Activated naive CD8-positive, alpha-beta T cell (primary cell): ENCODE measurements around the gene SLC16A5.
A peak's percentile ranks its signal among the peaks of the same experiment; 100 is the strongest.

Experiments
- H3K27ac Mint-ChIP-seq: one replicate; pipeline ENCODE4 v1.8.0; 2021; ENCODE audit warnings: mixed read lengths
- H3K27me3 Mint-ChIP-seq: one replicate; pipeline ENCODE4 v1.8.0; 2021; ENCODE audit warnings: mixed read lengths
- H3K36me3 Mint-ChIP-seq: one replicate; pipeline ENCODE4 v1.8.0; 2021; ENCODE audit warnings: mixed read lengths
- H3K4me1 Mint-ChIP-seq: one replicate; pipeline ENCODE4 v1.8.0; 2021; ENCODE audit warnings: low read depth, mixed read lengths
- H3K4me3 Mint-ChIP-seq: one replicate; pipeline ENCODE4 v1.8.0; 2021; ENCODE audit warnings: mild to moderate bottlenecking, mixed read lengths
- H3K9me3 Mint-ChIP-seq: one replicate; pipeline ENCODE4 v1.8.0; 2021; ENCODE audit warnings: low read depth, mixed read lengths

Gene SLC16A5

DNA sequence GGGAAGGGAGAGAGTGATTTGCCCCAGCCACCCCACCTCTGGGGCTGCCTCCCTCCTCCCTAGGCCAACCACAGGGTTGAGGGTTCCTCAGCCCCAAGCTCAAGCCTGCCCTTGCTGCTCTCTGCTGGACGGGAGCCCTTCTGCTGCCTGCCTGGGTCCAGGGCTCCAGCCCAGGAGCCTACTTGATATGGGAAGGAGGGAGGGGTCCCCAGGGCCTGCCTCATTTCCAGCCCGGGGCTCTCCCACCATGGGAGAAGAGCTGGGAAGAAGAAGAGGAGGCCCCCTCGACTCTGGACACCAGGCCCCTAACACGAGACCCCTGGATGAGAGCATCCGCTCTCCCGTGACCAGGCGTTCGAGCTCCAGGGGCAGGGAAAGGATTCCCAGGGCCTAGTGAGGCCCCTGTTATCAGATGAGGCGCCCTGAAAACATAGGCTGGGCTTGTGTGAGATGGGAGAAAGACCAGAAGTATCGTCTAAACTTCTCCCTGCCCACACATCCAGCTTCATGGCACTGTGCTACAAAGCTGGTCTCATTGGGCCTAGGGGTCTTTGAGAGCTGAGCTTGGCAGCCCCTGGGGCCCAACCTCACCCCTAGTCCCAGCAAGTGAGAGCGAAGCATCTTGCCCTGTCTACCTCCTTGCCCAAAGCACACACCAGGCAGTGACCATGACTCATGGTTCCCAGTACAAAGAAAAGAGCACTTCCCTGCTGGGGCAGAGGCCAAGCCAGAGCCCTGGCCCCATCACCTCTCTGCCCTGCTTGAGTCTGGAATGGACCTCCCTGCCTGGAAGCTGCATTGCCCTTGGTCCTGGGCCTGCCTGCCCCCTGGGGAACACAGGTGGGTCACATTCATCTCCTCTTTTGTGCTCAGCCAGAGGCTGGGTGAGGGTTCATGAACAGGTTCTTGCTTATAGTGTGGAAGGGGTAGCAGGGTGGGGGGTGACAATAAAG is 987 bp downstream of the SLC16A5 start:
- no peaks in the 10 kb centered on the region for H3K27me3 Mint-ChIP-seq
- peak overlapping the region; percentile 68 for H3K4me3 Mint-ChIP-seq
- H3K4me1 Mint-ChIP-seq = peaks cover 41% of the 10 kb centered on the region
- no peaks in the 10 kb centered on the region for H3K9me3 Mint-ChIP-seq
- H3K36me3 Mint-ChIP-seq = no peaks in the 10 kb centered on the region
- no peak overlapping the region for H3K27ac Mint-ChIP-seq

DNA sequence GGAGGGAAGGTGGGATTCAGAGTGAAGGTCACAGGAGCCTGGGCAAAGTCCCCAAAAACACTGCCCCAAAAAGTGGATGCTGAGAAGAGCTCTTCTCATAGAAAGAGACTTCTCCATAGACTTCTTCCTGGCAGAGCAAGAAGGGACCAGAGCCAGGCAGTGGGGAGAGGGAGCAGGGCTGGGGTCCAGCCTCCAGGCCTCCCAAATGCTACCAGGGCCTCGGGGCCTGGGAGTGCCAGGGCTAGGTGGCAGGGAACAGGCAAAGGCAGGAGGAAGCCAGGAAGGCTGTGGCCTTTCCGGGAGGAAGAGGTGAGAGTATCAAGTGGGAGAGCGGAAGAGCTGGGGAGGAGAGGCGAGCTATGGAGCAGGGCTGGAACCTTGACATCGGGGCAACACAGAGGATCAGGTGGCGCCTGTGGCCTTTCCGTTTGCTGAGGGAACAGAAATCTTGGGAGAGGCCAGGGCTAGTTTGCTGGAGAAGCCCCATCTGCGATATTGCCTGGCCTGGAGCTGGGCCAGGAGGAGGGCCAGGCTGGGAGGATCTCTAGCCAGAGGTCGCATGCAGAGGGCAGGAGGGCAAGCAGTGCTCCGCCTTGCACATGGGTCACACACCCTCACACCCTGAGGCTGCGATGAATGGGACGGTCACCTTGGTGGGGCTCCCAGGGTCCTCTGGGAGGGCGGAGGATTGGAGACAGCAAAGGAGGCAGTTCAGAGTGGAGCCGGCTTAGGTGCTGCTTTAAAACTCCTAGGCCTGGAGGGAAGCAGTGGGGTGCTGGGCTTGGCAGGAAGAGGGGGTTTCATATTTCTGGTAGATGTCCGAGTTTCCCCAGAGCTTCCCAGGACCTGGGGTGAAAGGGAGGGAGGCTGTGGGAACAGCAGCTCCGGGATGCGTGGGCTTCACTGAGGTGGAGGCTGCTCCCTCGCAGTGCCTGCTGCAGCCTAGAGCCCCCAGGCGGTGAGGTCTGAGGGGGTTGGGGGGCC is 3.4 kb downstream of the SLC16A5 start:
- H3K27me3 Mint-ChIP-seq = no peaks in the 10 kb centered on the region
- H3K4me3 Mint-ChIP-seq = no peak overlapping the region
- no peaks in the 10 kb centered on the region for H3K36me3 Mint-ChIP-seq
- no peaks in the 10 kb centered on the region for H3K9me3 Mint-ChIP-seq
- peaks cover 31% of the 10 kb centered on the region for H3K4me1 Mint-ChIP-seq
- H3K27ac Mint-ChIP-seq = no peak overlapping the region

DNA sequence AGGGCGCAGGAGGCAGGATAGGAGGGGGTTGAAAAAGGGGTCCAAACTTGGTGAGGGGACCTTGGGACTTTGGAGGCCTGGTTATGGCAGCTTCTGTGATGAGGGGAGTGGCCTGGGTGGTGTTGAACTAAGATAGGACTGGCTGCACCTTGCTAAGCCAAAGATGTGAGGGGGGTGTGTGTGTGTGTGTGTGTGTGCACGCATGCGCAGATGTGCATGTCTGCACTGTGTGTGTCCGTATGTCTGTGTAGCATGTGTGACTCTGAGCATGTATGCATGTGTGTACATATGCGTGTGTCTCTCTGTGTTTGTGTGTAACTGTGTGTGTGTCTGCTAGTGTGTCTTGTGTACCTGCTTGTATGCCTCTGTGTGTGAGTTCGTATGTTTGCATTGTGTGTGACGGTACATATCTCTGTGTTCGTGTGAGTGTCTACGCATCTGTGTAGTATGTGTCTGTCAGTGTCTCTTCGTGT is 4.1 kb downstream of the SLC16A5 start:
- H3K4me3 Mint-ChIP-seq = no peak overlapping the region
- H3K36me3 Mint-ChIP-seq = no peaks in the 10 kb centered on the region
- H3K27me3 Mint-ChIP-seq = no peaks in the 10 kb centered on the region
- H3K27ac Mint-ChIP-seq = no peak overlapping the region
- peaks cover 26% of the 10 kb centered on the region for H3K4me1 Mint-ChIP-seq
- H3K9me3 Mint-ChIP-seq = no peaks in the 10 kb centered on the region

DNA sequence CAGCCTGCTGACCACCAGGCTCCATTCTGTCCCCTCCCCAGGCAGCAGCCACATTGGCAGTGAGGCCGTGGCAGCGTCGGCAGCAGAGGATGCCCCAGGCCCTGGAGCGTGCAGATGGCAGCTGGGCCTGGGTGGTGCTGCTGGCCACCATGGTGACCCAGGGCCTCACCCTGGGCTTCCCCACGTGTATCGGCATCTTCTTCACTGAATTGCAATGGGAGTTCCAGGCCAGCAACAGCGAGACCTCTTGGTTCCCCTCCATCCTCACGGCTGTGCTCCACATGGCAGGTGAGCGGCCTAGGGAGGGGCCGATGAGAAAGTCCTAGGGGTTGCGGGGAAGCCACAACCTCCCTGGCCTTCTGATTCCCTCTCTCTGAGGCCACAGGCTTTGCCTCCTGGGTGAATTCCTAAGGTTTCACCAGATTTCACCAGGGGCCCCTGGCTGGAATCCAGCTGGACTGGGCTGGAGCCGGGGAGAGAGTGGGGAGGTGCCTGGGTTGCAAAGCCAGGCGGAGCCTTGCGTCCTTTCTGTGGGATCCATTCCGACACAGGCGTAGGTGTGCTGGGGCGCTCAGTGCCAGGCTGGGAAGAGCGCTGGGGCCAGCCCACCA is 5.9 kb downstream of the SLC16A5 start:
- H3K27me3 Mint-ChIP-seq = no peaks in the 10 kb centered on the region
- no peak overlapping the region for H3K4me3 Mint-ChIP-seq
- no peaks in the 10 kb centered on the region for H3K9me3 Mint-ChIP-seq
- H3K36me3 Mint-ChIP-seq = no peaks in the 10 kb centered on the region
- no peak overlapping the region for H3K27ac Mint-ChIP-seq
- H3K4me1 Mint-ChIP-seq = peaks cover 20% of the 10 kb centered on the region

DNA sequence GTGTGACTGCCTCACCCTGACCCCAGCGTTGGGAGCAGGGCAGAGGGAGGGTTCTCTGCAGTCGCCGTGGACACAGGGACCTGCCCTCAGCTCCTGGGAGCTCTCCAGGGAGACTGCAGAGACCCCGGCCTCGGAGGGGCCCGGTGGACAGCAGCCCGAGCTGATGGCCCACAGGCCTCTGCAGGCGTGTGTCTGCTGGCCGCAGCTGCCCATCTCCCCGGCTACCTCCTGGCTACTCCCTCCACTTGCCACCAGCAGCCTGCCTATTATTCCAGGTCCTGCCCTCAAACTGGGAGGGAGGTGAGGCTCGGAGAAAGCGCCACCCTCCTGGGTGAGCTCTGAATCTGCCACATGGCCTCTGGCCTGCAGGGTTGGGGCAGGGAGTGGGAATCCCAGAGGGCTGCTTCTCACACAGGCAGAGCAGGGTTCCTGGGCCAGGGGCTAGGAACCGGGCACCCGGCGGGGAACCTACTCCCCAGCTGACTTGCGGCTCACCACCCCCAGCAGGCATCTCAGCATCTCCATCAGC is 7.2 kb downstream of the SLC16A5 start:
- H3K4me1 Mint-ChIP-seq = peaks cover 7% of the 10 kb centered on the region
- H3K27me3 Mint-ChIP-seq = no peaks in the 10 kb centered on the region
- H3K9me3 Mint-ChIP-seq = no peaks in the 10 kb centered on the region
- H3K36me3 Mint-ChIP-seq = no peaks in the 10 kb centered on the region
- H3K4me3 Mint-ChIP-seq = no peak overlapping the region
- H3K27ac Mint-ChIP-seq = no peak overlapping the region

DNA sequence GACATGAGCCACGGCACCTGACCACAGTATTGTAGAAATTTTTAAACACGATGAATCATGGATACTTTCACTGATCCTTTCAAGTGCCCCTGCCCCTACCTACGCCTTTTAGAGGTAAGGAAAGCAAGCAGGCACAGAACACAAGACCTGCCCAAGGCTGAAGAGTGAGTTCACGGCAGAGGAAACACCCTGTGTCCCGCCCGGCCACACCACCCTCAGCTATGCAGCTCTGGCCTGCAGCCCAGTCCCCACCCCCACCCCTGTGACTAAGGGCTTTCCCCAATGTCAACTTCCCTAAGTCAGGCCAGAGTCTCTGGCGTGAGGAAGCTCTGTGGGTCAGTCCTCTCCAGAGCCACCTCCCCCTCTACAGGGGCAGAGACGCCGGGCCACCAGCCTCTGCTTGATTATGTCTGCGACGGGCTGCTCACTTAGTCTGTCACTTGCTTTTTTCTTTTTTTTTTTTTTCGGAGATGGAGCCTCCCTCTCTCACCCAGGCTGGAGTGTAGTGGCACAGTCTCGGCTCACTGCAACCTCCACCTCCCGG is 8.4 kb downstream of the SLC16A5 start:
- Mint-ChIP-seq H3K9me3 (no peaks in the 10 kb centered on the region), H3K36me3 (peaks cover 3% of the 10 kb centered on the region), H3K27me3 (no peaks in the 10 kb centered on the region), H3K4me1 (no peaks in the 10 kb centered on the region), H3K27ac (no peak overlapping the region), H3K4me3 (no peak overlapping the region)

DNA sequence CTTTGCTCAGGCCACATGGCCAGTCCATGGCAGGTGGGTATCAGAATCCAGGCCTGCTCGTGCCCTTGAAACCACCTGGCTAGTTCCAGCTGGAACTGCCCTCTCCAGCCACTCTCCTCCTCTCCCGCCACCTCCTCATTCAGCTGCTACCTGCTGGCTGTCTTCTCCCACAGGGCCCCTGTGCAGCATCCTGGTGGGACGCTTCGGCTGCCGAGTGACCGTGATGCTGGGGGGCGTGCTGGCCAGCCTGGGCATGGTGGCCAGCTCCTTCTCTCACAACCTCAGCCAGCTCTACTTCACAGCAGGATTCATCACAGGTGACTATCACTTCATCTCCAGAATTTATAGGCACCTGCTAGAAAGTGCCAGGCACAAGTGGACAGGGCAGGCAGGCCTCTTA is 10.1 kb downstream of the SLC16A5 start:
- Mint-ChIP-seq H3K36me3 (peaks cover 3% of the 10 kb centered on the region), H3K4me1 (no peaks in the 10 kb centered on the region), H3K4me3 (no peak overlapping the region), H3K27me3 (no peaks in the 10 kb centered on the region), H3K27ac (no peak overlapping the region), H3K9me3 (no peaks in the 10 kb centered on the region)

DNA sequence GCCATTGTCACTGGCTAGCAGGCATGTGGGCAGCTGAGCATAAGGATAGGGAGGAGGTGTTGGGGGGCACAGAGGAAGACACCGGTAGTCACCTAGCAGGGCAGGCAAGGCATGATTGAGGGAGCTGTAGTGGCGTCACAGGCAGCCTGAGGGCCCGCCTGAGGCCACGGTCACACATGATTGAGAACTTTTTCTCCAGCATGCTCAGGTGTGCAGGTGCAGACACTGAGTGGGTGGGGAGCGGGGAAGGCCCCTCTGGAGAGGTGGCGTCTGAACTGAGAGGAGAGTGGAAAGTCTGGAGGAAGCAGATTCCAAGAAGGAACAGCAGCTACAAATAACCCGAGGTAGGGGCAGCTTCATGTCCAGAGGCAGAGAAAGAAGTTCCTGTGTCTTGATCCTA is 11.1 kb downstream of the SLC16A5 start:
- Mint-ChIP-seq H3K4me1 (no peaks in the 10 kb centered on the region), H3K27ac (no peak overlapping the region), H3K9me3 (no peaks in the 10 kb centered on the region), H3K4me3 (no peak overlapping the region), H3K36me3 (peaks cover 3% of the 10 kb centered on the region), H3K27me3 (no peaks in the 10 kb centered on the region)

DNA sequence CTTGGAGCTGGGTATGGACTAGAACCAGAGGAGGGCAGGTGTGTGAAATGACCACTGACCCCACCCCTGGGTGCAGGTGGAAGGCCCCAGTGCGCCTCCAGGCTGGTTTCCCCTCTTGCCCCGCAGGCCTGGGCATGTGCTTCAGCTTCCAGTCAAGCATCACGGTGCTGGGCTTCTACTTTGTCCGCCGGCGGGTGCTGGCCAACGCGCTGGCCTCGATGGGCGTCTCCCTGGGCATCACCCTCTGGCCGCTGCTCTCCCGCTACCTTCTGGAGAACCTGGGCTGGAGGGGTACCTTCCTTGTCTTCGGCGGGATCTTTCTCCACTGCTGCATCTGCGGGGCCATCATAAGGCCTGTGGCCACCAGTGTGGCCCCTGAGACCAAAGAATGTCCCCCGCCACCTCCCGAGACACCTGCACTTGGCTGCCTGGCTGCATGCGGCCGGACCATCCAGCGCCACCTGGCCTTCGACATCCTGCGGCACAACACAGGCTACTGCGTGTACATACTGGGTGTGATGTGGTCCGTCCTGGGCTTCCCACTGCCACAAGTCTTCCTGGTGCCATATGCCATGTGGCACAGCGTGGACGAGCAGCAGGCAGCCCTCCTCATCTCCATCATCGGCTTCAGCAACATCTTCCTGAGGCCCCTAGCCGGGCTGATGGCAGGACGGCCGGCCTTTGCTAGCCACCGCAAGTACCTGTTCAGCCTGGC is 12.3 kb downstream of the SLC16A5 start:
- Mint-ChIP-seq H3K27me3 (no peaks in the 10 kb centered on the region), H3K4me1 (no peaks in the 10 kb centered on the region), H3K27ac (no peak overlapping the region)

DNA sequence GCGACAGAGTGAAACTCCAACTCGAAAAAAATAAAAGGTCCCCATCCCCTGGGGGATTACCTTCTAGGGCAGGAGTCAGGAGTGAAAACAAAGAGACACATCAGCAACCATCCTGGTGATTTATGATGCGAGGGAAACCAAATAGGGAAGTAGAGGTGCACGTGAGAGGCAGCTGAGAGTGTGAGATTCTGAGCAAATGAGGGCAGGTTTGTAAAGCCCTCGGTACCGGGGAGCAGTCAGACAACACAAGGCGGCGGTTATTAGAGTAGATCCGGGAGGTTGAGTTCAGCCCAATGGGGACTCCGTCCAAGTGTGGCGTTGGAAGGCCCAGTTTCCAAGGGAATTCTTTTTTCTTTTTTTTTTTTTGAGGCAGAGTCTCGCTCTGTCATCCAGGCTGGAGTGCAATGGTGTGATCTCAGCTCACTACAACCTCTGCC is 14.6 kb downstream of the SLC16A5 start:
- H3K4me1 Mint-ChIP-seq = no peaks in the 10 kb centered on the region
- H3K9me3 Mint-ChIP-seq = no peaks in the 10 kb centered on the region
- no peak overlapping the region for H3K4me3 Mint-ChIP-seq
- peaks cover 3% of the 10 kb centered on the region for H3K36me3 Mint-ChIP-seq
- H3K27me3 Mint-ChIP-seq = no peaks in the 10 kb centered on the region
- no peak overlapping the region for H3K27ac Mint-ChIP-seq

More for the DNA sequence above, 12.3 kb downstream of the SLC16A5 start:
- H3K36me3 Mint-ChIP-seq = peaks cover 3% of the 10 kb centered on the region
- no peak overlapping the region for H3K4me3 Mint-ChIP-seq
- no peaks in the 10 kb centered on the region for H3K9me3 Mint-ChIP-seq

DNA sequence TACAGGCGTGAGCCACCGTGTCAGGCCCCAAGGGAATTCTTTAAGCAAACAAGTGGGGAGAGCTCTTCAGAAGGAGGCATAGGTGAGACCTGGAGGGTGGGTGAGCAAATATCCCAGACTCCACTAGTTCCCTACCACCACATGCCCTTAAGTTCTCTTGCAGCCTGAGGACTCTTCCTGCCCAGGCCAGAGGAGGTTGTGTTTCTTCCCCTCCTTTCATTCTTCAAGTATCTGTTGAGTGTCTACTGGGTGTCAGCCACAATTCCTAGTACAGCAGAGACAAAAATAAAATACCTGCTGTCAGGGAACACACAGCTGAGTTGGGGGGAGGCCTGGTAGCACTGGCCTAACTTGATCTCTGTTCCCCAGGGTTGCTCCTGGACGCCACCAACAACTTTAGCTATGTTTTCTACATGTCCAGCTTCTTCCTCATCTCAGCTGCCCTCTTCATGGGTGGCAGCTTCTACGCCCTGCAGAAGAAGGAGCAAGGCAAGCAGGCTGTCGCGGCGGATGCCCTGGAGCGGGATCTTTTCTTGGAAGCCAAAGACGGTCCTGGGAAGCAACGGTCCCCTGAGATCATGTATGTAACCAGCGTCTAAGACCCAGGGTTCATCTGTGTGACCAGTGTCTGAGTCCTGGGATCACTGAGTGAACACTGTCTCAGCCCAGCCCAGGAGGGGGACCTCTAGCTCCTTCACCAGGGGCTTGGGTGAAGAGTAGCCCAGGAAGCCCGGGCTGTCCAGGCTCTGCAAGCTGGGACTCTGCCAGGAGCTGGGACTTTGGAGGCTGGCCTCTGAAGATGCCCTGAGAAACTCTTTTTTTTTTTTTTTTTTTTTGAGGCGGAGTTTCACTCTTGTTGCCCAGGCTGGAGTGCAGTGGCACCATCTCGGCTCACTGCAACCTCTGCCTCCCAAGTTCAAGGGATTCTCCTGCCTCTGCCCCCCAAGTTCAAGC is 16.1 kb downstream of the SLC16A5 start:
- Mint-ChIP-seq H3K9me3 (no peaks in the 10 kb centered on the region), H3K36me3 (peaks cover 3% of the 10 kb centered on the region), H3K4me3 (no peak overlapping the region), H3K4me1 (peaks cover 5% of the 10 kb centered on the region), H3K27ac (no peak overlapping the region), H3K27me3 (no peaks in the 10 kb centered on the region)

DNA sequence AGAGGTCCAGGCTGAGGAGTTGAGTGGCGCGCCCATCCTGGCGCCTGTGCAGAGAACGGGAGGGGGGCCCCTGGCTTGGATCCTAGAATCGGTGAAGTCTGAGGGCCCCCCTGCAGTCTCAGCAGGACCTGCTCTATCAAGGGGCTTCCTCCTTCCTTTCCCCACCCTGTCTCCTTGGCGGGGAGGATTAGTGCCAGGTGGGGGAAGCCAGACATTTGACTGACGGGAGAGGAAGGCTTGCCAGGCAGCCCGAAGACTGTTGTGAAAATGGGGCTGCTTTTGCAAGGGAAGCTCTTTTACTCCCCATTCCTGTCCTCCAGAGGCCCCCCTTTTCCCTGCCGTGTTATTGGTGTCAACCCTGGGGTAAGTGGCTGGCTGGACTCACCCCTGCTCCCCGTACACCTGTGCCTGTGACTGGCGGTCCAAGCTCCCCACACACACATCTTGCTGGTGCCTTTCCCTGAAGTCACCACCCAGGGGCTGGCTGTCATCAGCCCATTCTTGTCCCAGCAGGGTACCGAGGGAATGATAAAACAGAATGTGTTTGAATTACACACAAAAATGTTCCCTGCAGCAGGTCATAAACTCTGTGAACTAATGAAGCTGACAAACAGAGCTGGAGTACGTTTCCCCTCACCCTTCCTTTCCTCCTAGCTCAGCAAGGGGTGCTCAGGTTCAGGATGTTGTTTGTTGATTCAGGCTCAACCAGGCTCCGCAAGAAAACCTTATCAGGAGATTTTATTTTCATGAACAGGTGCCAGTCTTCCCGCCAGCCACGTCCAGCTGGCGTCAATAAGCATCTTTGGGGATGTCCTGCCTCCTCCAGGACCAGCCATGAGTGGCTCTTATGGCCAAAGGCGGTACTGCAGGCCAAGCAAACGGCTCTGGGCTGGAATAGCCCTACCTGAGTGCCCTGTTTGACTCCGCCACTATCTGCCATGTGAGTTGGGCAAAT is 17.6 kb downstream of the SLC16A5 start:
- Mint-ChIP-seq H3K36me3 (peaks cover 3% of the 10 kb centered on the region), H3K27ac (no peak overlapping the region), H3K27me3 (no peaks in the 10 kb centered on the region), H3K4me3 (no peak overlapping the region), H3K9me3 (no peaks in the 10 kb centered on the region), H3K4me1 (peaks cover 7% of the 10 kb centered on the region)
